DMS79 treated with DMSO at 0.1 percent for 48 hours (cell line): ENCODE results near the gene ACACA.
A peak's percentile ranks its signal among the peaks of the same experiment; 100 is the strongest.
"Not testable (repeated sequence)": the region's sequence is repeated elsewhere in the genome, so short reads cannot be mapped to it uniquely, and the experiment has no call there.

Experiments used
- DNase-seq: peaks from one replicate; lab custom pipeline; 2025; lab: John Stamatoyannopoulos, UW

Gene ACACA

DNA sequence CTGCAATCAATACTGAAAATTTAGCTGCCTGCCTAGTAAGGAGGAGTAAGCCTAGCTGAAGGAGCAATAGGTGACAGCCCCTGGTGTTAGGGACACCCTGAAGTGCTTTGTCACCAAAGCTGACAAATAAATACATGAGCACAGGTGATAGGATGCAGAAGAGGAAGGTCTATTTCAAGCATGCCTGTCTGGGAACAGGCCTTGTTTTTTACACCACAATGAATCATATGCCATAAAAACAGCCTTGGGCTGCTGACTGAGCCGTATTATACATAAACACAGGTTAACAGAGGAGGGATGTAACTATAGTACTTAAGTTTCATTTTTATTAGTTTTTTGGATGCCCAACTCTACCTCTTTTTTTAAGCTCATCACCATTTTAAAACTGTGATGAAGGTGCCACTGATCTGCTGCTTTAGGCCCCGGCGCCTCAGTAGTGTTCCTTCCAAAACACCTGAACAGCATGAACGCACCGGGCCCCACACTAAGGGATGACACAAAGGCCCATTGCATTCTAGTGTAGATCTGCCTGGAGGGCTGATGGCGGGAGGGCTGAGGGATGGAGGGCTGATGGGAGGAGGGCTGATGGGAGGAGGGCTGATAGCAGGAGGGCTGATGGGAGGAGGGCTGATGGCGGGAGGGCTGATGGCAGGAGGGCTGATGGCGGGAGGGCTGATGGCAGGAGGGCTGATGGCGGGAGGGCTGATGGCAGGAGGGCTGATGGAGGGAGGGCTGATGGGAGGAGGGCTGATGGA, 307.5 kb downstream of the ACACA start:
- no peak for DNase-seq

DNA sequence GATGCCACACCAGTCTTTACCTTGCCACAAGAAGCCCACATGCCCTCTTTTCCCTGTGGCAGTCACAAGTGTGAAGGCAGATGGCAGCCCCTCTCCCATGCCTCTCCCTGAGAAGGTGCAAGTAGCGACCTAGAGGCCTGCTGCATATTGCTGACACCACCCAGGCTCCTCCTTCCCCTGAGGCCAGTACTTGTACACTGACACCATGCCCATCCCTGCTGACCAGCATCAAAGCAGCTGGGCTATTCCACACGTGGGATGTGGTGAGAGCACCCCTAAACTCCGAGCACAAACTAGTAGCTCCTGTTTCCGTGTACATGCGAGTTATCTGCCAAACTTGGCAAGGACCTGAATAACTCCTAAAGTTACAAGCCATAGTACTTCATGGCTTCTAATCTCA, 308.5 kb downstream of the ACACA start:
- DNase-seq = no peak

- DNase-seq = no peak
These were observed 309.5 kb downstream of the ACACA start for GRCh38 chr17:37097154-37097553.

GRCh38 chr17:37096071-37096470, 310.6 kb downstream of the ACACA start:
- no peak for DNase-seq

- DNase-seq = no peak
These were observed 312.2 kb downstream of the ACACA start for GRCh38 chr17:37094391-37094790.

GRCh38 chr17:37092701-37093100, 313.9 kb downstream of the ACACA start:
- no peak for DNase-seq

DNA sequence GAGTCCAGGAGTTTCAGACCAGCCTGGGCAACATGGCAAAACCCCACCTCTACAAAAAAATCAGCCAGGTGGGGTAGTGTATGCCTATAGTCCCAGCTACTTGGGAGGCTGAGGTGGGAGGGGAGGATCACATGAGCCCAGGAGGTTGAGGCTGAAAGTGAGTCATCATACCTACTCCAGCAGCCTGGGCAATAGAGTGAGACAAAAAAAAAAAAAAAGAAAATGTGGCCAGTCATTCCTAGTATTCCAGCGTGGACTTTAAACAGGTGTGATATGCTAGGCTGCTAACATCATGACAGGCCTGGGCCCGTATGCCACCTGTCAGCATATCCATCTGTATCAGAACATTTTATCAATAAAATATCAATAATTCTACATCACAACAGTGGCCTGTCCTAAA, 314.6 kb downstream of the ACACA start:
- no peak for DNase-seq

- DNase-seq = no peak
These were observed 315.7 kb downstream of the ACACA start for GRCh38 chr17:37090941-37091340.

GRCh38 chr17:37089956-37090355, 316.7 kb downstream of the ACACA start:
- peak; percentile 51 for DNase-seq

- no peak for DNase-seq
These were observed 317.7 kb downstream of the ACACA start for GRCh38 chr17:37088913-37089312.

DNA sequence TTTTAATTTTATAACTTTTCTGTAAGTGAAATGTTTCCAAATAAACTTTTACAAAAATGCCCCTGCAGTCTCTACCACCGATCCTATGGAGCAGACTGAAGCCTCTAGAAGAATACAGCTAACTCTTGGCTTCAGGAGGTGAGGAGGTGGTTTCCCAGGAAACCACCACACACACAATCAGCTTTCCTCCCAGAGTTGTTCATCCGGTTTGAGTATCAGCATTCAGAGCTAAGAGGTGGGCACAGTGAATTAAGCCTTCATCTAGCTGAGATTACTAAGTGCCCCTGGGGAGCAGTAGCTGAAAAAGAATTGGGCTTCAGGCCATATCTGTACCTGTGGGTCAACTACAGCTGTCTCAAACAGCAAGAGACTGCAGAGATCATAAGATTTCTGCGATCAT, 318.2 kb downstream of the ACACA start:
- DNase-seq = peak; percentile 97

GRCh38 chr17:37087683-37088082, 319.0 kb downstream of the ACACA start:
- DNase-seq = no peak

- DNase-seq = no peak
These were observed 319.7 kb downstream of the ACACA start for GRCh38 chr17:37086948-37087347.

DNA sequence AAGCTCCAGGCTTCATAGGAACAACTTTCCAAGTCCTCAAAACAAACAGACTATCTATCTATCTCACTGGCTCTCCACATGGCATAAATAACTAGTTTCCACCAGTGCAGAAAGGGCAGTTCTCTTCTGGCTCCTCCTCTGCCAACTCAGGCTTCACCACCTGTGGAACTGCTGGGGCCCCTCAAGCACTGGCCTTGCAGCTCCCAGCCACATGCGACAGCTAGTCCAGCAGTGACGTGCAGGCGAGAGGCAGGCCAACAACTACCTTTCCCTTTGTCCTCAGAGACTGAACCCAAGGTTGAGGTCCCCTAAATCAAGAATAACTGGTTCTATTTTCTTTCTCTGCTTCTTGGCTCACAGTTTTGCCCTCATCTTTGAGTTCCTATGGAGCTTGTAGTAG, 320.3 kb downstream of the ACACA start:
- DNase-seq = no peak

GRCh38 chr17:37084372-37084771, 322.3 kb downstream of the ACACA start:
- DNase-seq = no peak

- DNase-seq = peak; percentile 8
These were observed 323.2 kb downstream of the ACACA start for GRCh38 chr17:37083456-37083855.

- DNase-seq = no peak
These were observed 323.7 kb downstream of the ACACA start for GRCh38 chr17:37082985-37083384.

DNA sequence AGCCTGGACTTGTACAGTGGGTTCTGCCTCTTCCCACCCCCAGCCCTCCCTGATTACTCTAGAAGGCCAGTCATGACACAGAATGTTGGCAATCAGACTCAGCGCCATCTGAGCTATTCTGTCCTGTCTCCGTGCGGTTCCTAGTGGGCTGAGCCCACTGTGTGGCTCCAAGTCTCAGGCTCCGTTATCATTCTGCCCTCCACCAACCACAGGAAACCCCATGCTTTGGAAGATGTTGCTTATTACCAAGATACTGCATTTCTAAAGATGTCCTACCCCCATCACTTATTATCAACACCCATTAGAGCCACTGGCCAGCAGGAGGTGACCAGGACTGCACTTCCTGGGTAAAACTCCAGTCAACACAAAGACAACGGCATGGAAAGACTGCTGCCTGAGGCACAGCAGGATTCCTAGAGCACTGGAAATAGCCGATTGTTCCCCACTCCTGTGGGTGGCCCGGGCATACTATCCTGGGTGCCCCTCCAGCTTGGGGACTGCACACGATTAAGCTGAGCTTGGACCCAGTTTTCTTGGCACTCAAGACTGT, 324.2 kb downstream of the ACACA start:
- no peak for DNase-seq

GRCh38 chr17:37081287-37081686, 325.3 kb downstream of the ACACA start:
- no peak for DNase-seq

DNA sequence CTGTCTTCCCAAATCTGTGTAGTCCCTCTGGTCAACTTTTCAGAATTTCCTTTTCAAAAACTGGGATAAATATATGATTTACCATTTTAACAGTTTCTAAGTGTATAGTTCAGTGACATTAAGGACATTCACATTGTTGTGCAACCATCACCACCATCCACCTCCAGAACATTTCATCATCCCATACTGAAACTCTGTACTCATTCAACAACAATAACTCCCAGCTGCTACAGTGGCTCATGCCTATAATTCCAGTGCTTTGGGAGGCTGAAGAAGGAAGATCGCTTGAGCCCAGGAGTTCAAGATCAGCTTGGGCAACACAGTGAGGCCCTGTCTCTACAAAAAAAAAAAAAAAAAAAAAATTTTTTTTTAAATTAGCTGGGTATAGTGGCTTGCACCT, 326.9 kb downstream of the ACACA start:
- no peak for DNase-seq

- no peak for DNase-seq
These were observed 327.4 kb downstream of the ACACA start for GRCh38 chr17:37079065-37079708.

- DNase-seq = not testable (repeated sequence)
These were observed 333.2 kb downstream of the ACACA start for GRCh38 chr17:37073464-37073863.

- DNase-seq = no peak
These were observed 337.5 kb downstream of the ACACA start for GRCh38 chr17:37069087-37069486.

GRCh38 chr17:37068266-37068665, 338.4 kb downstream of the ACACA start:
- no peak for DNase-seq
